ENCODE results near the gene CCNQ.

- TF ChIP-seq CTCF (IDR thresholded peaks at IDR 0.05) = no peak
- no peak for TF ChIP-seq POLR2A (IDR thresholded peaks at IDR 0.05)
Observed at GRCh38 chrX:153628129-153628528, 29.2 kb upstream of the CCNQ start.
